K562 (cell line): ENCODE data around the gene RSPH6A. TPM values are rescaled to one million over a fixed set of nuclear protein-coding genes. Genes with fewer than 3 reads are reported as not detected.
A peak's percentile ranks its signal among the peaks of the same experiment; 100 is the strongest.

Experiments
- ETV6 ChIP-seq, 3 experiments: fragments of 150-350 bp in 1 of 3; sonication (generic) in 1 of 3; formaldehyde crosslinking in 1 of 3; IDR thresholded peaks; 2 replicates each; pipeline versions ENCODE4 v1.6.1 to v1.8.0; 2014 to 2022; ENCODE audit warnings: borderline replicate concordance in 2 of 3, low read depth in 2 of 3, antibody characterized with exemption in 1 of 3, low read length in 1 of 3, mild to moderate bottlenecking in 1 of 3, missing genetic modification reagents in 1 of 3
- FOXA1 ChIP-seq: fragments of 450-650 bp; IDR thresholded peaks from 2 replicates; pipeline ENCODE4 v1.6.1; 2016; ENCODE audit warnings: mild to moderate bottlenecking, borderline replicate concordance
- FOXK1 ChIP-seq: sonication (generic); formaldehyde crosslinking; IDR thresholded peaks from 2 replicates; pipeline ENCODE4 v1.8.0; 2022; ENCODE audit warnings: missing genetic modification reagents, mild to moderate bottlenecking, borderline replicate concordance
- GTF2E2 ChIP-seq: fragments of 200-800 bp; sonication (Bioruptor generic); IDR thresholded peaks from 2 replicates; pipeline ENCODE4 v1.6.1; 2016; ENCODE audit warnings: missing genetic modification characterization, missing compliant biosample characterization
- HDAC8 ChIP-seq: fragments of 450-650 bp; IDR thresholded peaks from 2 replicates; pipeline ENCODE4 v1.6.1; 2016; ENCODE audit warnings: mild to moderate bottlenecking, missing genetic modification characterization, moderate library complexity, missing compliant biosample characterization
- HNRNPL ChIP-seq: fragments of 200-400 bp; formaldehyde crosslinking; IDR thresholded peaks from 2 replicates; pipeline ENCODE4 v1.6.1; 2017; ENCODE audit warnings: low read depth, mild to moderate bottlenecking, low read length
- NFRKB ChIP-seq: fragments of 450-650 bp; IDR thresholded peaks from 2 replicates; pipeline ENCODE4 v1.6.1; 2016; ENCODE audit warnings: low read depth
- PHF21A ChIP-seq: fragments of 450-650 bp; IDR thresholded peaks from 2 replicates; pipeline ENCODE4 v1.6.1; 2017; ENCODE audit warnings: low read depth, borderline replicate concordance
- TFE3 ChIP-seq: fragments of 450-650 bp; formaldehyde crosslinking; IDR thresholded peaks from 2 replicates; pipeline ENCODE4 v1.4.0; 2020; ENCODE audit warnings: mild to moderate bottlenecking, mixed read lengths
- TRIM25 ChIP-seq: fragments of 450-650 bp; IDR thresholded peaks from 2 replicates; pipeline ENCODE4 v1.7.0; 2016; ENCODE audit warnings: borderline replicate concordance
- XRCC3 ChIP-seq: fragments of 450-650 bp; IDR thresholded peaks from 2 replicates; pipeline ENCODE4 v1.6.1; 2017; ENCODE audit warnings: mild to moderate bottlenecking, moderate library complexity
- polyA plus RNA-seq, 8 experiments: library from polyadenylated mRNA; depleted of rRNA in 4 of 8; stranded (reverse) in 5 of 8; unstranded in 3 of 8; fragments of >200 nt; fragmentation: Nextera tagmentation in 2 of 8; fragmentation: Illumina TruSeq in 1 of 8; extraction: Ambion mirVana in 2 of 8; extraction: Trizol in 1 of 8; gene quantifications; 2 replicates each; pipeline versions ENCODE4 v1.2.1 to v1.2.3, GENCODE V29; 2011 to 2014; ENCODE audit warnings: inconsistent platforms in 1 of 8, missing spikeins in 1 of 8
- total RNA-seq, 7 experiments: library from RNA; depleted of rRNA in 6 of 7; stranded (reverse); fragments of >200 nt in 6 of 7; fragmentation: Illumina TruSeq in 2 of 7; extraction: Trizol in 2 of 7; gene quantifications; 2 replicates each; pipeline versions ENCODE4 v1.2.1 to v1.2.3, GENCODE V29; 2011 to 2021; ENCODE audit warnings: low replicate concordance in 1 of 7
- TF ChIP-seq, protein P1 (sequence below): fragments of 250-450 bp; sonication (Bioruptor Pico); IDR thresholded peaks from 2 replicates; pipeline ENCODE4 v1.4.0; 2020
- TF ChIP-seq, protein P2 (sequence below): fragments of 250-450 bp; sonication (Bioruptor Pico); IDR thresholded peaks from 2 replicates; pipeline ENCODE4 v1.4.0; 2020

RSPH6A gene
- total and polyA plus RNA-seq, 9 of the 15 experiments (the other 6 are each of a cell fraction or from before 2014, with no cell fraction given) = 0.03 to 0.15 (median 0.07) TPM; not detected in 5

DNA sequence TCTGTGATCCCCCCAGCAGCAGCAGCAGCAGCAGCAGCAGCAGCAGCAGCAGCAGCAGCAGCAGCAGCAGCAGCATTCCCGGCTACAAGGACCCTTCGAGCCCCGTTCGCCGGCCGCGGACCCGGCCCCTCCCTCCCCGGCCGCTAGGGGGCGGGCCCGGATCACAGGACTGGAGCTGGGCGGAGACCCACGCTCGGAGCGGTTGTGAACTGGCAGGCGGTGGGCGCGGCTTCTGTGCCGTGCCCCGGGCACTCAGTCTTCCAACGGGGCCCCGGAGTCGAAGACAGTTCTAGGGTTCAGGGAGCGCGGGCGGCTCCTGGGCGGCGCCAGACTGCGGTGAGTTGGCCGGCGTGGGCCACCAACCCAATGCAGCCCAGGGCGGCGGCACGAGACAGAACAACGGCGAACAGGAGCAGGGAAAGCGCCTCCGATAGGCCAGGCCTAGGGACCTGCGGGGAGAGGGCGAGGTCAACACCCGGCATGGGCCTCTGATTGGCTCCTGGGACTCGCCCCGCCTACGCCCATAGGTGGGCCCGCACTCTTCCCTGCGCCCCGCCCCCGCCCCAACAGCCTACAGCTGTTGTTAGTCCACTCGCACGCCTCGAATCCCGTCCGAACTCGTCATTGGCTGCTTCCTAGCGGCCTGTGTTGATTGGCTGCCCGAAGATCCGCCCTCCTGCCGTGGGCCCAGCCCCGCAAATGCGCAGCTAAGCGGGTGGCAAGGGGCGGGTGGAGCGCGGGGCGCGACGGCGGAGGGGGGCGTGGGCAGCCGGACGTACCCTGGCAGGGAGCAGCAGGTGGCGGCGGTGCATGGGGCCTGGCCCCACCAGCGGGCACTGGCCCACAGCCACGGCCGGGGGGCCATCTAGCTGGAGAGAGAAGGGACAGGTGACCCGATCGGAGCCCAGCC, 44.7 kb downstream of the RSPH6A start (continued):
- TF ChIP-seq ETV6 (IDR thresholded peaks at IDR 0.05; ENCODE audit: borderline replicate concordance in 1 of 2, low read depth in 2 of 2, low read length in 1 of 2) (no peak; a peak in 1 of 4 replicates), ETV6 (CRISPR knock-in tag; IDR thresholded peaks at IDR 0.05; ENCODE audit: borderline replicate concordance) (peak; percentile 37; the same call in 1 of the 2 replicates), TRIM25 (no peak), XRCC3 (no peak), NFRKB (no peak), HDAC8 (tag) (no peak), TFE3 (CRISPR knock-in tag) (no peak; the same call in 1 of the 2 replicates), PHF21A (no peak; the same call in 1 of the 2 replicates), FOXK1 (CRISPR knock-in tag) (peak; percentile 66; the same call in 1 of the 2 replicates), FOXA1 (no peak), HNRNPL (peak; percentile 99), GTF2E2 (tag) (no peak)
- TF ChIP-seq, protein P1, sequence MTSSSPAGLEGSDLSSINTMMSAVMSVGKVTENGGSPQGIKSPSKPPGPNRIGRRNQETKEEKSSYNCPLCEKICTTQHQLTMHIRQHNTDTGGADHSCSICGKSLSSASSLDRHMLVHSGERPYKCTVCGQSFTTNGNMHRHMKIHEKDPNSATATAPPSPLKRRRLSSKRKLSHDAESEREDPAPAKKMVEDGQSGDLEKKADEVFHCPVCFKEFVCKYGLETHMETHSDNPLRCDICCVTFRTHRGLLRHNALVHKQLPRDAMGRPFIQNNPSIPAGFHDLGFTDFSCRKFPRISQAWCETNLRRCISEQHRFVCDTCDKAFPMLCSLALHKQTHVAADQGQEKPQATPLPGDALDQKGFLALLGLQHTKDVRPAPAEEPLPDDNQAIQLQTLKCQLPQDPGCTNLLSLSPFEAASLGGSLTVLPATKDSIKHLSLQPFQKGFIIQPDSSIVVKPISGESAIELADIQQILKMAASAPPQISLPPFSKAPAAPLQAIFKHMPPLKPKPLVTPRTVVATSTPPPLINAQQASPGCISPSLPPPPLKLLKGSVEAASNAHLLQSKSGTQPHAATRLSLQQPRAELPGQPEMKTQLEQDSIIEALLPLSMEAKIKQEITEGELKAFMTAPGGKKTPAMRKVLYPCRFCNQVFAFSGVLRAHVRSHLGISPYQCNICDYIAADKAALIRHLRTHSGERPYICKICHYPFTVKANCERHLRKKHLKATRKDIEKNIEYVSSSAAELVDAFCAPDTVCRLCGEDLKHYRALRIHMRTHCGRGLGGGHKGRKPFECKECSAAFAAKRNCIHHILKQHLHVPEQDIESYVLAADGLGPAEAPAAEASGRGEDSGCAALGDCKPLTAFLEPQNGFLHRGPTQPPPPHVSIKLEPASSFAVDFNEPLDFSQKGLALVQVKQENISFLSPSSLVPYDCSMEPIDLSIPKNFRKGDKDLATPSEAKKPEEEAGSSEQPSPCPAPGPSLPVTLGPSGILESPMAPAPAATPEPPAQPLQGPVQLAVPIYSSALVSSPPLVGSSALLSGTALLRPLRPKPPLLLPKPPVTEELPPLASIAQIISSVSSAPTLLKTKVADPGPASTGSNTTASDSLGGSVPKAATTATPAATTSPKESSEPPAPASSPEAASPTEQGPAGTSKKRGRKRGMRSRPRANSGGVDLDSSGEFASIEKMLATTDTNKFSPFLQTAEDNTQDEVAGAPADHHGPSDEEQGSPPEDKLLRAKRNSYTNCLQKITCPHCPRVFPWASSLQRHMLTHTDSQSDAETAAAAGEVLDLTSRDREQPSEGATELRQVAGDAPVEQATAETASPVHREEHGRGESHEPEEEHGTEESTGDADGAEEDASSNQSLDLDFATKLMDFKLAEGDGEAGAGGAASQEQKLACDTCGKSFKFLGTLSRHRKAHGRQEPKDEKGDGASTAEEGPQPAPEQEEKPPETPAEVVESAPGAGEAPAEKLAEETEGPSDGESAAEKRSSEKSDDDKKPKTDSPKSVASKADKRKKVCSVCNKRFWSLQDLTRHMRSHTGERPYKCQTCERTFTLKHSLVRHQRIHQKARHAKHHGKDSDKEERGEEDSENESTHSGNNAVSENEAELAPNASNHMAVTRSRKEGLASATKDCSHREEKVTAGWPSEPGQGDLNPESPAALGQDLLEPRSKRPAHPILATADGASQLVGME (CRISPR knock-in tag) = no peak
- TF ChIP-seq, protein P2, sequence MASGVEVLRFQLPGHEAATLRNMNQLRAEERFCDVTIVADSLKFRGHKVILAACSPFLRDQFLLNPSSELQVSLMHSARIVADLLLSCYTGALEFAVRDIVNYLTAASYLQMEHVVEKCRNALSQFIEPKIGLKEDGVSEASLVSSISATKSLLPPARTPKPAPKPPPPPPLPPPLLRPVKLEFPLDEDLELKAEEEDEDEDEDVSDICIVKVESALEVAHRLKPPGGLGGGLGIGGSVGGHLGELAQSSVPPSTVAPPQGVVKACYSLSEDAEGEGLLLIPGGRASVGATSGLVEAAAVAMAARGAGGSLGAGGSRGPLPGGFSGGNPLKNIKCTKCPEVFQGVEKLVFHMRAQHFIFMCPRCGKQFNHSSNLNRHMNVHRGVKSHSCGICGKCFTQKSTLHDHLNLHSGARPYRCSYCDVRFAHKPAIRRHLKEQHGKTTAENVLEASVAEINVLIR (CRISPR knock-in tag) = no peak
